D721Med (cell line): Measurements from ENCODE around the gene KCNJ9.
"Not testable (repeated sequence)": the region's sequence is repeated elsewhere in the genome, so short reads cannot be mapped to it uniquely, and the experiment has no call there.

ENCODE experiments used
- DNase-seq: peaks from one replicate; pipeline ENCODE4 v3.0.0; 2011; ENCODE audit warnings: low spot score; ENCODE audit not compliant: insufficient read length
- FAIRE-seq: peaks from 2 replicates; lab custom pipeline; 2011; peaks lifted over from hg19 to GRCh38; lab: Jason Lieb, UNC
- CTCF ChIP-seq: IDR thresholded peaks from 2 replicates; pipeline ENCODE4 v1.5.1; 2012; ENCODE audit warnings: mild to moderate bottlenecking, control low read depth; ENCODE audit not compliant: insufficient read depth; ENCODE audit errors: missing control alignments

The KCNJ9 gene

GRCh38 chr1:160120797-160121196 lies 39.5 kb downstream of the KCNJ9 start:
- no peak for DNase-seq
- FAIRE-seq = no peak
- no peak for TF ChIP-seq CTCF

- no peak for FAIRE-seq
- no peak for DNase-seq
- TF ChIP-seq CTCF = no peak
These were observed 40.0 kb downstream of the KCNJ9 start for GRCh38 chr1:160121388-160121787.

GRCh38 chr1:160122978-160123495 lies 41.7 kb downstream of the KCNJ9 start:
- TF ChIP-seq CTCF = no peak
- DNase-seq (no peak), FAIRE-seq (no peak)

- TF ChIP-seq CTCF = no peak
- DNase-seq (no peak), FAIRE-seq (no peak)
These were observed 42.4 kb downstream of the KCNJ9 start for GRCh38 chr1:160123726-160124125.

GRCh38 chr1:160124705-160125478 lies 43.6 kb downstream of the KCNJ9 start:
- FAIRE-seq (no peak), DNase-seq (no peak)
- TF ChIP-seq CTCF = no peak

GRCh38 chr1:160125746-160126145 lies 44.4 kb downstream of the KCNJ9 start:
- TF ChIP-seq CTCF = no peak
- no peak for DNase-seq
- FAIRE-seq = no peak

GRCh38 chr1:160126342-160126741 lies 45.0 kb downstream of the KCNJ9 start:
- FAIRE-seq, DNase-seq: not testable (repeated sequence)
